Measurements from ENCODE around the gene DDX3X. TPM values are rescaled to one million over a fixed set of nuclear protein-coding genes. Genes with fewer than 3 reads are reported as not detected.
"Not testable (repeated sequence)": the region's sequence is repeated elsewhere in the genome, so short reads cannot be mapped to it uniquely, and the experiment has no call there.

Gene DDX3X
- total and polyA plus RNA-seq, 12 donors = 59.4 to 391 (median 202) TPM

GRCh38 chrX:41397219-41397618 lies 63.3 kb downstream of the DDX3X start:
- H3K27me3 ChIP-seq = no peaks in the 10 kb centered on the region

GRCh38 chrX:41397768-41398167 lies 63.8 kb downstream of the DDX3X start:
- TF ChIP-seq CTCF (IDR thresholded peaks at IDR 0.05) (no peak), POLR2A (IDR thresholded peaks at IDR 0.05) (no peak)
- H3K36me3 ChIP-seq (replicated peaks in 1 of 2) = no peaks in the 10 kb centered on the region
- 84 to 94% (median 93%) methylated on average over 2 of the region's 2 CpGs; no CpG with 5 or more reads in 1 of the 4 donors for WGBS, 4 donors
- H3K27me3 ChIP-seq = no peaks in the 10 kb centered on the region
- DNase-seq = no peak
- H3K9me3 ChIP-seq (replicated peaks in 1 of 3) = no peaks in the 10 kb centered on the region
- no peak overlapping the region for H3K27ac ChIP-seq
- no peaks in the 10 kb centered on the region for H3K4me1 ChIP-seq (replicated peaks in 1 of 2)
- intact Hi-C loops (cut with DNase I) = no loop called here
- no peak overlapping the region for H3K4me3 ChIP-seq

More at GRCh38 chrX:41397219-41397618, 63.3 kb downstream of the DDX3X start:
- H3K27ac ChIP-seq = no peak overlapping the region
- no peaks in the 10 kb centered on the region for H3K4me1 ChIP-seq (replicated peaks in 1 of 2)
- TF ChIP-seq POLR2A (IDR thresholded peaks at IDR 0.05) = no peak
- DNase-seq = no peak
- 89 to 98% (median 93%) methylated on average over 3 of the region's 3 CpGs for WGBS, 4 donors
- no peaks in the 10 kb centered on the region for H3K36me3 ChIP-seq (replicated peaks in 1 of 2)
- no peaks in the 10 kb centered on the region for H3K9me3 ChIP-seq (replicated peaks in 1 of 3)
- H3K4me3 ChIP-seq = no peak overlapping the region
- intact Hi-C loops (cut with DNase I) = no loop called here

- intact Hi-C loops (cut with DNase I); H3K27me3 ChIP-seq; DNase-seq; H3K36me3 ChIP-seq (replicated peaks in 1 of 2); H3K9me3 ChIP-seq (replicated peaks in 1 of 3); H3K4me3 ChIP-seq; H3K27ac ChIP-seq; H3K4me1 ChIP-seq (replicated peaks in 1 of 2): not testable (repeated sequence)
- WGBS, 4 donors = 88 to 96% (median 89%) methylated on average over 2 of the region's 2 CpGs
Measured at GRCh38 chrX:41402556-41402955, 68.6 kb downstream of the DDX3X start.

GRCh38 chrX:41405551-41405950 lies 71.6 kb downstream of the DDX3X start:
- Histone ChIP-seq H3K4me3 (no peak overlapping the region), H3K27ac (no peak overlapping the region), H3K4me1 (replicated peaks in 1 of 2) (no peaks in the 10 kb centered on the region), H3K36me3 (replicated peaks in 1 of 2) (no peaks in the 10 kb centered on the region), H3K27me3 (peaks cover 18% of the 10 kb centered on the region), H3K9me3 (replicated peaks in 1 of 3) (no peaks in the 10 kb centered on the region)
- no peak for DNase-seq
- WGBS, 4 donors = 80 to 100% (median 90%) methylated on average over 3 to 6 of the region's 6 CpGs
- intact Hi-C loops (cut with DNase I) = no loop called here
- TF ChIP-seq CTCF (IDR thresholded peaks at IDR 0.05) = no peak
- no peak for TF ChIP-seq POLR2A (IDR thresholded peaks at IDR 0.05)

- DNase-seq = no peak
- no peaks in the 10 kb centered on the region for H3K36me3 ChIP-seq (replicated peaks in 1 of 2)
- no peaks in the 10 kb centered on the region for H3K4me1 ChIP-seq (replicated peaks in 1 of 2)
- TF ChIP-seq CTCF (IDR thresholded peaks at IDR 0.05) (no peak), POLR2A (IDR thresholded peaks at IDR 0.05) (no peak)
- H3K4me3 ChIP-seq = no peak overlapping the region
- no peaks in the 10 kb centered on the region for H3K9me3 ChIP-seq (replicated peaks in 1 of 3)
- H3K27me3 ChIP-seq = peaks cover 18% of the 10 kb centered on the region
- intact Hi-C loops (cut with DNase I) = no loop called here
- 50 to 73% (median 60%) methylated on average over 1 of the region's 1 CpG; no CpG with 5 or more reads in 1 of the 4 donors for WGBS, 4 donors
- H3K27ac ChIP-seq = no peak overlapping the region
Measured at GRCh38 chrX:41406201-41406600, 72.2 kb downstream of the DDX3X start.
